ENCODE data around the gene SLAMF9.

The SLAMF9 gene

GRCh38 chr1:159951551-159951950 lies 2.5 kb downstream of the SLAMF9 start:
- H3K79me2 ChIP-seq (ENCODE audit: insufficient read depth, low read length) = no peaks in the 10 kb centered on the region
- H3F3A ChIP-seq (ENCODE audit: insufficient read depth) = no peaks in the 10 kb centered on the region
- no peaks in the 10 kb centered on the region for H3K9me3 ChIP-seq (ENCODE audit: insufficient read depth, low read length)
- H3K9ac ChIP-seq (ENCODE audit: low read length) = no peak overlapping the region
- H2AFZ ChIP-seq (ENCODE audit: low read depth, low read length, severe bottlenecking) = no peak overlapping the region
- no peak overlapping the region for H3K4me3 ChIP-seq (ENCODE audit: insufficient read depth, low read length, poor library complexity, severe bottlenecking)
- no peak for TF ChIP-seq EZH2phosphoT487 (conservative IDR thresholded peaks at IDR 0.05; ENCODE audit: low read length)
- TF ChIP-seq, protein P1, sequence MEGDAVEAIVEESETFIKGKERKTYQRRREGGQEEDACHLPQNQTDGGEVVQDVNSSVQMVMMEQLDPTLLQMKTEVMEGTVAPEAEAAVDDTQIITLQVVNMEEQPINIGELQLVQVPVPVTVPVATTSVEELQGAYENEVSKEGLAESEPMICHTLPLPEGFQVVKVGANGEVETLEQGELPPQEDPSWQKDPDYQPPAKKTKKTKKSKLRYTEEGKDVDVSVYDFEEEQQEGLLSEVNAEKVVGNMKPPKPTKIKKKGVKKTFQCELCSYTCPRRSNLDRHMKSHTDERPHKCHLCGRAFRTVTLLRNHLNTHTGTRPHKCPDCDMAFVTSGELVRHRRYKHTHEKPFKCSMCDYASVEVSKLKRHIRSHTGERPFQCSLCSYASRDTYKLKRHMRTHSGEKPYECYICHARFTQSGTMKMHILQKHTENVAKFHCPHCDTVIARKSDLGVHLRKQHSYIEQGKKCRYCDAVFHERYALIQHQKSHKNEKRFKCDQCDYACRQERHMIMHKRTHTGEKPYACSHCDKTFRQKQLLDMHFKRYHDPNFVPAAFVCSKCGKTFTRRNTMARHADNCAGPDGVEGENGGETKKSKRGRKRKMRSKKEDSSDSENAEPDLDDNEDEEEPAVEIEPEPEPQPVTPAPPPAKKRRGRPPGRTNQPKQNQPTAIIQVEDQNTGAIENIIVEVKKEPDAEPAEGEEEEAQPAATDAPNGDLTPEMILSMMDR (IDR thresholded peaks at IDR 0.05; ENCODE audit: insufficient read depth, low read length, poor library complexity, severe bottlenecking) = no peak
- H3K36me3 ChIP-seq (ENCODE audit: low read length) = no peaks in the 10 kb centered on the region
- no peak overlapping the region for H3K4me2 ChIP-seq (ENCODE audit: low read depth, low read length, poor library complexity, severe bottlenecking)
- H3K9me2 ChIP-seq (replicated peaks; ENCODE audit: insufficient read depth, low read length) = no peaks in the 10 kb centered on the region
- H3K27me3 ChIP-seq (ENCODE audit: low read length) = no peaks in the 10 kb centered on the region
- no peaks in the 10 kb centered on the region for H4K20me1 ChIP-seq (ENCODE audit: low read depth, low read length)
- H3K27ac ChIP-seq (ENCODE audit: low read depth, low read length) = no peak overlapping the region

DNA sequence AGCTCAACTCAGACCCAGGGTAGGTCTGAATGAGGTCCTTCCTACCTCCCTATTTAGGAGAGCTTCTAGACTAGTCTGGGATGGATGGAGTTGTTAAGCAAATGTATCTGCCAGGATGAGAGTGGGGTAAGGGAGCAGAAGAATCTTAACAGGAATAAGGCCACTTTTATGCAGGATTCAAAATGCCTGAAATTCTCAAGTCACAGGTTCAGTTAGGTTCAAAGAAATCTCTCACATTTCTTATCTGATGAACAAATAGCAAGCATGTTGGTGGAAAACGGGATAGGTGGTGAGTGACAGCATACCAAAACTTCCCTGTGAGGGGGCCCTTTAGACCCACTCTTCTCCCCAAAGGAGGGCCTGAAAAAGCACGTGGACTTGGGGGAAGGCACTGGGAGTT lies 3.0 kb downstream of the SLAMF9 start:
- Histone ChIP-seq H3K4me2 (ENCODE audit: low read depth, low read length, poor library complexity, severe bottlenecking) (no peak overlapping the region), H3K36me3 (ENCODE audit: low read length) (no peaks in the 10 kb centered on the region), H3K4me3 (ENCODE audit: insufficient read depth, low read length, poor library complexity, severe bottlenecking) (no peak overlapping the region), H4K20me1 (ENCODE audit: low read depth, low read length) (no peaks in the 10 kb centered on the region), H3K27ac (ENCODE audit: low read depth, low read length) (no peak overlapping the region), H3K27me3 (ENCODE audit: low read length) (no peaks in the 10 kb centered on the region), H3K9me2 (replicated peaks; ENCODE audit: insufficient read depth, low read length) (no peaks in the 10 kb centered on the region), H3F3A (ENCODE audit: insufficient read depth) (no peaks in the 10 kb centered on the region), H3K9ac (ENCODE audit: low read length) (no peak overlapping the region), H3K79me2 (ENCODE audit: insufficient read depth, low read length) (no peaks in the 10 kb centered on the region), H2AFZ (ENCODE audit: low read depth, low read length, severe bottlenecking) (no peak overlapping the region), H3K9me3 (ENCODE audit: insufficient read depth, low read length) (no peaks in the 10 kb centered on the region)
- TF ChIP-seq EZH2phosphoT487 (conservative IDR thresholded peaks at IDR 0.05; ENCODE audit: low read length) = no peak
- TF ChIP-seq, protein P1 (IDR thresholded peaks at IDR 0.05; ENCODE audit: insufficient read depth, low read length, poor library complexity, severe bottlenecking) = no peak

DNA sequence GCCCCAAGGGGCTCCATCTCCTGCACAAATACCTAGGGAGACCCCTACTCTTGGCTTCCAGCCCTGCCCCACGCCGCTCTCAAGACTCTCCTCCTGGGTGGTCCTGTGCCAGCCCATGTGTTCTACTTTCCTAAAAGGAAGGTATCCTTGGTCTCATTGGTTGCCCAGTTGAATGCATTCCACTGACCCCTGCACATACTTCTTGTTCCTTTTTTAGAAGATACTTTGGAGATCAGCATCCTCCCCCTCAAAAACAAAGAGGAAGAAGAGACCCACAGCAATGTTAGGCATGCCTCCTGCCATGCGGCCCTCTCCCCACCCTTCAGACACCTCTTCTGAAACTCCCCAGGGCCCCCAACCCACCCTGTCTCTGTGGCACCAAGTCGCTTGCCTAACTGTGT lies 4.1 kb downstream of the SLAMF9 start:
- Histone ChIP-seq H3K9me2 (replicated peaks; ENCODE audit: insufficient read depth, low read length) (no peaks in the 10 kb centered on the region), H3K27me3 (ENCODE audit: low read length) (no peaks in the 10 kb centered on the region), H2AFZ (ENCODE audit: low read depth, low read length, severe bottlenecking) (no peak overlapping the region), H3K9me3 (ENCODE audit: insufficient read depth, low read length) (no peaks in the 10 kb centered on the region), H3K27ac (ENCODE audit: low read depth, low read length) (no peak overlapping the region), H3F3A (ENCODE audit: insufficient read depth) (no peaks in the 10 kb centered on the region), H4K20me1 (ENCODE audit: low read depth, low read length) (no peaks in the 10 kb centered on the region), H3K4me2 (ENCODE audit: low read depth, low read length, poor library complexity, severe bottlenecking) (no peak overlapping the region), H3K36me3 (ENCODE audit: low read length) (no peaks in the 10 kb centered on the region), H3K79me2 (ENCODE audit: insufficient read depth, low read length) (no peaks in the 10 kb centered on the region), H3K9ac (ENCODE audit: low read length) (no peak overlapping the region), H3K4me3 (ENCODE audit: insufficient read depth, low read length, poor library complexity, severe bottlenecking) (no peak overlapping the region)
- TF ChIP-seq EZH2phosphoT487 (conservative IDR thresholded peaks at IDR 0.05; ENCODE audit: low read length) = no peak
- TF ChIP-seq, protein P1 (IDR thresholded peaks at IDR 0.05; ENCODE audit: insufficient read depth, low read length, poor library complexity, severe bottlenecking) = no peak

Data from SU-DHL-6 (cell line).